HG03354 (cell line): ENCODE results near the gene SLC4A5.
A peak's percentile ranks its signal among the peaks of the same experiment; 100 is the strongest.

ENCODE experiments used
- ATAC-seq: cut with Tn5 transposase; IDR thresholded peaks from one replicate; pipeline ENCODE4 v1.9.1; 2021; ENCODE audit warnings: mild to moderate bottlenecking; ENCODE audit not compliant: unreplicated experiment, poor library complexity, severe bottlenecking

SLC4A5 gene

DNA sequence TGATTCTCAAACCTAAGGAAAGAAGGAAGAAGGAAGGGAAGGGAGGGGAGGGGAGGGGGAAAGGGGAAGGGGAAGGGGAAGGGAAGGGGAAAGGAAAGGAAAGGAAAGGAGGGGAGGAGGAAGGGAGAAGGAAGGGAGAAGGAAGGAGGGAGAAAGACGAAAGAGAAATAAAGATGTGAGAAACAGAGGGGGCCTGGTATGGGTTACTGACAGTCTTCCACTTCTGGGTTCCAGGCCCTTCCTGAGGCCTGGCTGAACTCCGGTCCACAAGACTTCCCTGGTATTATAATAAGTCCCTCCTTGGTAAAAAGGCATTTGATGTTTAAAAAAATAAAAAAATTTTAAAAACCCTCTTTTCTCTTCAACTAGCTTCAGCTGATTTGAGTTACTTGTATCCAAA, 17.4 kb downstream of the SLC4A5 start:
- ATAC-seq, result no peak

GRCh38 chr2:74321737-74322136, 21.5 kb downstream of the SLC4A5 start:
- no peak for ATAC-seq

DNA sequence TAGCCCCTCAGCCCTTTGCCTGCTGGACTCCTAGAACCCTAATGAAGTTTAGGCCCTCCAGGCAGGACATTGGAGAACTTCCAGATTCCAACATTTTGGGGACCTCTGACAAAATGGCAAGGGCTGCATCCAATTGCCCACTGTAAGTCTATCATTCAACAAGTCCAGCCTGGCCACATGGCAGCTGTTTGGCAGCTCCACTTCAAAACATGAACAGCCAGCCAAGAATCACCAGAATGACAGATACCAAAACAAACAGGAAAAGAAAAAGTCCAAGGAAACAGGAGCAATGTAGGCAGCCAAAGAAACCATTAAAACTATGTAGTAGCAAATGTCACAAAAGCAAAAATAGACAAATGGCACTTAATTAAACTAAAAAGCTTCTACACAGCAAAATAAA, 25.5 kb downstream of the SLC4A5 start:
- ATAC-seq, result no peak

- ATAC-seq, result no peak
These were observed 26.5 kb downstream of the SLC4A5 start for GRCh38 chr2:74316627-74317295.

DNA sequence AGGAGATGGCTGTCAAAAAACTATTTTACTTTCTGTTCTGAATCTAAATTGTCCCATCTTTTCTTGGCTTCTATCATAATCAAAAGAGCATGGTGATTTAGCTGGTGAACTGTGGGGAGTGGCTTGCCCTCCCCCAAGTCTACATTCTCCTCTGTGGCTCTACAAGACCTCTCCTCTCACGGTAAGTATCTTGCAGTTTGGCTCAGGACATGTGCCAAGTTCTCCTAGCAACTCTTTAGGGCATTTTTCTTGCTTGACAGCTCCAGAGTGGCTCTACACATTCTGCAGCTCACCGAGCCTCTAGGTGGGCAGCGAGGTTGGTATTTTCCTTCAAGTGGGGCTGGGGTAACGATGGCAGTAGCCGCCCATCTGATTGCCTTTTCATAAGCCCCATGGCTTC, 29.1 kb downstream of the SLC4A5 start:
- no peak for ATAC-seq

DNA sequence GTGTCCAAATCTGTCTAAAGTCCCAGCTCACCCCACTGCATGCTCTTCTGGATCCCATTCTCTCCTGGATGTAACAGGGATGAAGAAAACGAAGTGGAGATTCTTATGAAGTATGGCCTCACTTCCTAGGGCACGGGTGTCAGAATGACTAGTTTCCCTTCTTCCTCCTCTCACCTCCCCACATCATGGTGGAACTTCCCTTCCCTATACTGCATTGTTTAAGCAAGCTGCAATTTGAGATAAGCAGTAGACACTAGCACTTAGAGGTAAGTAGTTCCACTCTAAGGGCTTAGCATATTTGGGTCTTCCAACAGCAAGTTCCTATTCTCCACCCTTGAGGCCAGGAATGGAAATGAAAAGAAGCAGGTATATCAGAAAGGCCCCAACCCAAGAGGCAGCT, 29.7 kb downstream of the SLC4A5 start:
- no peak for ATAC-seq

GRCh38 chr2:74312913-74313312, 30.3 kb downstream of the SLC4A5 start:
- no peak for ATAC-seq

- ATAC-seq, result no peak
These were observed 35.5 kb downstream of the SLC4A5 start for GRCh38 chr2:74307720-74308119.

DNA sequence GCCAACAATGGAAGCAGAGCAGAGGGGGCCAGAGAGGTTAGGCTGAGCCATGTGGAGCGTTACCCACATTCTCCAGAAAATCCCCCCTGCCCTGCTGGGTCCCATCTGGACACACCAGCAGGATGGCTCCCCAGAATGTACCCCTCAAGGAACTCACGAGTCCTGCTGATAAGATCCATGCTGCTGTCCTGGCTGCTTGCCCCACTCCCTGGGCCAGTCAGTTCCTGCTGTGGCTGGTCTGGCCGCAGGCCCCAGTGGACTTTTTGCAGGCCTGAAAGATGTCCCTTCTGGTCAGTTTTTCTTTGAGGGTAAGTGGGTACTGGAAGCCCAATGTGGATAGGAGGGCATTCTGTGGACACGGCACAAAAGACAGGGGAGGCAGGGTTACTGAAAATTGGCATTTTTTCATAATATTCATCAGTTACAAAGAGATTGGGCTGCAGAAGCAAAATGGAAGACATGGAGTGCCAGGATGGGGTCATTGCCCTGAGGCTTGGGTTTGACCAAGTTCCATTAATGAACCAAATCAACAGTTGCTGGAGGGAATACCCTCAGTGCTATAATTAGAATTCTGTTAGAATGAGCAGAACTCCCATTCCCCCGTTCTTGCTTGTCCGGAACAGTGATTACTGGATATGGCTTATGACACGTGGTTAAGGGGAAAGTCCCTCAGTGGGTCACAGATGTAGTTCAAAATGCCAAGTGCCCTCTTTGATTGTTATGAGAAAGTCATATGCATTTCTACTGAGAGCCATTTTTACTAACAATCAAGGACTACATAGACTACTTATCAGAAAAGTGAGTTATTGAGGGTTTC, 38.7 kb downstream of the SLC4A5 start:
- no peak for ATAC-seq

DNA sequence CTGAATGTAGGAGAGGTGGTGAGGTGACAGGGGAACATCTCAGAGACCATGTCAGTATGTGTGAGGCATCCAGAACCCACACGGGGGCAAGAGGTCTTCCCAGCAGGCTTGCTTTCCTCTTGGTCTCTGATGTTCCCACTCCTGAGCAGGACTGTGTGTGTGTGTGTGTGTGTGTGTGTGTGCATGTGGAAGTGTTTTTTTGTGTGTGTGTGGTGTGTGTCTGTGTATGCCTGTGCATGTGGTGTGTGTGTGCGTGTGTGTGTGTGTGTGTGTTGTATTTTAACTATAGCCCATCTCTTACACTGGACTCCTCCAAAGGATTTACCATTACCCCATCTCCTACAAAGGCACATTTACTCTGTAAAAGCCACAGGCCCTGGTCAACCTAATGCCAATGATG, 40.4 kb downstream of the SLC4A5 start:
- ATAC-seq, result no peak

DNA sequence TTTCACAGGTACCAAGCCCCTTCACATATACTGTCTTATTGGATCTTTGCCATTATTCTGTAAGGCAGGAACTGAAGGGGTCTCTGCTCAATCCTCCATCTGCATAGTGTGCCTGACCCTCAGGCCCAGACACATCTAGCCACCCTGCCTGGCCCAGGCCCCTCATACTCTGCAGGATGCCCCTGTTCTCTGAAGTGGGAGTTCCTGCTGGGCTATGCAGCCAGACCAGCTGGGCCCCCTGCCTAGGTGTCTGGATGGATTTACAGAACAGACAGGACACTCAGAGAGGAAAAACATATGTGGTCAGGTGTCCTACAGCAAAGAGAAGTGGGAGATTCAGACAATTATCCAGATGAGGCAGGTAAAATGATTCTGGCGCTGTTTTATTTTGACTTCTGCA, 42.0 kb downstream of the SLC4A5 start:
- ATAC-seq, result no peak

DNA sequence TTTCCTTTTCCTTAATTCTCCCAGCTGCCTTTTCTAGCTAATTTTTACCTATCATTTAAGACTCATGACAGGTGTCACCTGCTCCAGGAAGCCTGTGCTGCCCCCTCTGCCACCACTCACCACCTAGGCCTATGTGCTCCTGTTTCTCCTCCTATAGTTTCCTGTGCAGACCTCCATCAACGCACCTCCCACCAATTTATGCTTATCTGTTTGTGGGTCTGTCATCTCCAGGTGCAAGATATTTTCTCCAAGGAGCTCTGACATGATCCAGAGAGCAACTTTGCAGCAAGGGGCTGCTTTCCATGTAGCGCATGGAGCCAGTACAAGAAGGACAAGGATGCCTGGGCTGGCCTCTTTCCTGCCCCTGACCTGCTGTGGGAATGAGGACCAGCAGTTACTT, 42.7 kb downstream of the SLC4A5 start:
- ATAC-seq, result no peak

DNA sequence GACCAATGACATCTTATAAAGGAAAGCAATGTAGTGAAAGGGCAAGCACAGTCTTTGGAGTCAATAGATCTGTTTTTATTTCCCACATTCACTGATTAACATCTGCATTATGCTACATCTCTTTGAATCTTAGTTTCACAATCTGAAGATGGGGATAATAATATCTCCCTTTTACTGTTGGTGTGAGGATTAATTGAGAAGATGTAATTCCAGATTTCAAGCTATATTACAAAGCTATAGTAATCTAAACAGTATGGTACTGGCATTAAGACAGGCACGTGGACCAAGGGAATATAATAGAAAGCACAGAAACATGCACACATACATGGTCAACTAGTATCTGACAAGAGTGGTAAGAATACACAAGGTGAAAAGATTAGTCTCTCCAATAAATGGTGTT, 45.3 kb downstream of the SLC4A5 start:
- no peak for ATAC-seq

GRCh38 chr2:74297391-74297790, 45.8 kb downstream of the SLC4A5 start:
- ATAC-seq, result no peak

DNA sequence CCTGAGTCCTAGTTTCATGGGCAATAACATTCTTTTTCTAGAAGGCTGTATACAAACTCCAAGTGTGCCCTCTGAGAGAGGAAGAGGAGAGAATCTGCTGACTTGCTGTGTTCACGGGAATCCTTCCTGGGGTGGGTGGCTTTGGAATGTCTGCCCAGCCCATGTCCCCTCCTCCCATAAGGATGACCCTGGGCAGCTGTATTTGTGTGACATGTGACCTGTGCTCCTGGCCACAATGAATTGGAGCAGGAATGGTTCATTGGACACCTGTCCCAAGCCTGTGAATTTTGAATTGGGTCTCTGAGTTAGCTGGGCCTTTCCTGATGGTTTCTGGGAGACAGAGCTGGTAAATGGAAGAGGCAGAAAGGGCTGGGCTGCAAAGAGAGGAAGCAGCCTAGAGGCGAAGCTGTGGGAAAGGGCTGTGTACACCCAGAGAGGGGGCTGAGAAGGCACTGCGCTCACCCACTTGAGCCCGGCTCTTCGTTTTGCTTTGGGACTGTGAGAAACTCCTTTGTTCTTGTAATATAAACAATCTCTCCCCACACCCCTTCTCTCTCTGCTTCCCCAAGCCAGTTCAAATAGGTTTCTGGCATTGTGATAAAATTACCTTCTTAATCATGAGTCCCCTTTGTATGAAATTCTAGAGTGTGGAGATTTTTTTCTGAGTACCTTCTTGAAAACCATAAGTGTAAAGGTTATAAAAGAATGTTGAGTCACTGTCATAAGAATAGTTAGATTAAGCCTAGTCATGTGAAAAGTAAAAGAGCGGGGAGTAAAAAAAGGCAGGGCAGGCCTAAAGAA, 49.8 kb downstream of the SLC4A5 start:
- ATAC-seq, result no peak

DNA sequence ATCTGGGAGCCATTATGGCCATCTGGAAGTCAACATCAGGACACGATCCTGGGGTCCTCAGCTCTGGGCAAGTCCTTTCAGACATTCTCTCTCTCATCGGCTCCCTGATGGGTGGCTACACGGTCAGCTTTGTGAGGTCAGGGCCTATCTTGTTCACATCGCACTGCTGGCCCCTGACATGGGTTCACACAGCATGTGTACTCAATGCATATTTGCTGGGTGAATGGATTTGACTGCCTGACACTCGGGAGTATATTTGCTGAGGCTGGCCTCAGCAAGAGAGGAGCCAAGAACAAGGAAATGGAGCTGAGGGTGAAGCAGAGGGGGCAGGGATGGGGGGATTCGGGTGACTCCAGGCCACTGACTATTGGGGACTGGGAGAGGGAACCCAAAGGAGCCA, 50.5 kb downstream of the SLC4A5 start:
- ATAC-seq, result no peak

- ATAC-seq, result no peak
These were observed 51.2 kb downstream of the SLC4A5 start for GRCh38 chr2:74291886-74292621.

GRCh38 chr2:74291218-74291544, 52.0 kb downstream of the SLC4A5 start:
- no peak for ATAC-seq

- peak; percentile 78 for ATAC-seq
These were observed 52.6 kb downstream of the SLC4A5 start for GRCh38 chr2:74290466-74291217.
